K562 (cell line): ENCODE data around the gene MLH3. TPM values are rescaled to one million over a fixed set of nuclear protein-coding genes. Genes with fewer than 3 reads are reported as not detected.

ENCODE experiments used
- CBFB ChIP-seq: sonication (generic); formaldehyde crosslinking; IDR thresholded peaks from 2 replicates; pipeline ENCODE4 v1.4.0; 2020; ENCODE audit warnings: mild to moderate bottlenecking, missing genetic modification reagents
- FIP1L1 ChIP-seq: fragments of 200-400 bp; formaldehyde crosslinking; IDR thresholded peaks from 2 replicates; pipeline ENCODE4 v1.6.1; 2018; ENCODE audit warnings: mild to moderate bottlenecking, low read depth, low read length; ENCODE audit not compliant: poor library complexity, severe bottlenecking
- FOXJ2 ChIP-seq: fragments of 200-800 bp; sonication (Bioruptor generic); IDR thresholded peaks from 2 replicates; pipeline ENCODE4 v1.6.1; 2016; ENCODE audit warnings: missing genetic modification characterization, missing compliant biosample characterization
- HDAC3 ChIP-seq: fragments of 450-650 bp; IDR thresholded peaks from 2 replicates; pipeline ENCODE4 v1.6.1; 2018; ENCODE audit warnings: borderline replicate concordance, mild to moderate bottlenecking, moderate library complexity; ENCODE audit not compliant: partially characterized antibody
- IRF1 ChIP-seq: sonication (generic); formaldehyde crosslinking; IDR thresholded peaks from 2 replicates; pipeline ENCODE4 v1.8.0; 2022; ENCODE audit warnings: missing genetic modification reagents, mild to moderate bottlenecking, borderline replicate concordance
- NFRKB ChIP-seq: fragments of 450-650 bp; IDR thresholded peaks from 2 replicates; pipeline ENCODE4 v1.6.1; 2016; ENCODE audit warnings: low read depth
- NR2C1 ChIP-seq, 2 experiments: fragments of 450-650 bp; IDR thresholded peaks; 2 replicates each; pipeline ENCODE4 v1.6.1; 2017; ENCODE audit warnings: mild to moderate bottlenecking in 2 of 2, antibody characterized with exemption in 1 of 2, inconsistent platforms in 1 of 2, missing compliant biosample characterization in 1 of 2, missing genetic modification characterization in 1 of 2
- NUFIP1 ChIP-seq: fragments of 450-650 bp; IDR thresholded peaks from 2 replicates; pipeline ENCODE4 v1.6.1; 2018; ENCODE audit not compliant: partially characterized antibody
- PHF21A ChIP-seq: fragments of 450-650 bp; IDR thresholded peaks from 2 replicates; pipeline ENCODE4 v1.6.1; 2017; ENCODE audit warnings: low read depth, borderline replicate concordance
- PURB ChIP-seq: sonication (generic); formaldehyde crosslinking; IDR thresholded peaks from 2 replicates; pipeline ENCODE4 v1.9.0; 2021; ENCODE audit warnings: low read depth, mild to moderate bottlenecking, missing genetic modification reagents
- SIN3A ChIP-seq, 2 experiments: fragments of 150-350 bp in 1 of 2; IDR thresholded peaks; 2 replicates each; pipeline ENCODE4 v1.6.1; 2011 to 2016; ENCODE audit warnings: borderline replicate concordance in 2 of 2, low read depth in 2 of 2, low read length in 2 of 2, mild to moderate bottlenecking in 2 of 2, moderate library complexity in 2 of 2; ENCODE audit not compliant: control insufficient read depth in 1 of 2
- ZBTB33 ChIP-seq: sonication (generic); formaldehyde crosslinking; IDR thresholded peaks from 2 replicates; pipeline ENCODE4 v1.8.1; 2023; ENCODE audit warnings: mild to moderate bottlenecking, missing genetic modification reagents
- ZC3H11A ChIP-seq: IDR thresholded peaks from 2 replicates; pipeline ENCODE4 v1.6.1; 2012; ENCODE audit warnings: low read depth, low read length, improper control_type of control experiment
- ZNF184 ChIP-seq: sonication (generic); formaldehyde crosslinking; IDR thresholded peaks from 2 replicates; pipeline ENCODE4 v1.5.0; 2020; ENCODE audit warnings: missing genetic modification reagents
- polyA plus RNA-seq, 8 experiments: library from polyadenylated mRNA; depleted of rRNA in 4 of 8; stranded (reverse) in 5 of 8; unstranded in 3 of 8; fragments of >200 nt; fragmentation: Nextera tagmentation in 2 of 8; fragmentation: Illumina TruSeq in 1 of 8; extraction: Ambion mirVana in 2 of 8; extraction: Trizol in 1 of 8; gene quantifications; 2 replicates each; pipeline versions ENCODE4 v1.2.1 to v1.2.3, GENCODE V29; 2011 to 2014; ENCODE audit warnings: inconsistent platforms in 1 of 8, missing spikeins in 1 of 8
- total RNA-seq, 7 experiments: library from RNA; depleted of rRNA in 6 of 7; stranded (reverse); fragments of >200 nt in 6 of 7; fragmentation: Illumina TruSeq in 2 of 7; extraction: Trizol in 2 of 7; gene quantifications; 2 replicates each; pipeline versions ENCODE4 v1.2.1 to v1.2.3, GENCODE V29; 2011 to 2021; ENCODE audit warnings: low replicate concordance in 1 of 7
- TF ChIP-seq, protein P1 (sequence below): sonication (generic); formaldehyde crosslinking; IDR thresholded peaks from 2 replicates; pipeline ENCODE4 v1.8.0; 2022; ENCODE audit warnings: missing genetic modification reagents, mild to moderate bottlenecking, borderline replicate concordance

MLH3 gene
- total and polyA plus RNA-seq, 9 of the 15 experiments (the other 6 are each of a cell fraction or from before 2014, with no cell fraction given) = 5.9 to 15.3 (median 10.7) TPM

GRCh38 chr14:74988131-74988530 is 63.1 kb downstream of the MLH3 start (continued):
- TF ChIP-seq PURB (CRISPR knock-in tag) (no peak), NR2C1 (IDR thresholded peaks at IDR 0.05) (no peak), NR2C1 (tag; IDR thresholded peaks at IDR 0.05) (no peak), ZC3H11A (no peak), CBFB (CRISPR knock-in tag) (no peak), ZBTB33 (CRISPR knock-in tag) (no peak), PHF21A (no peak), SIN3A (IDR thresholded peaks at IDR 0.05; ENCODE audit: borderline replicate concordance in 2 of 2, control insufficient read depth in 1 of 2, low read depth in 2 of 2, low read length in 2 of 2) (no peak), FOXJ2 (tag) (no peak), IRF1 (CRISPR knock-in tag) (no peak), NUFIP1 (no peak), HDAC3 (no peak), FIP1L1 (no peak), NFRKB (no peak), ZNF184 (no peak)
- TF ChIP-seq, protein P1, sequence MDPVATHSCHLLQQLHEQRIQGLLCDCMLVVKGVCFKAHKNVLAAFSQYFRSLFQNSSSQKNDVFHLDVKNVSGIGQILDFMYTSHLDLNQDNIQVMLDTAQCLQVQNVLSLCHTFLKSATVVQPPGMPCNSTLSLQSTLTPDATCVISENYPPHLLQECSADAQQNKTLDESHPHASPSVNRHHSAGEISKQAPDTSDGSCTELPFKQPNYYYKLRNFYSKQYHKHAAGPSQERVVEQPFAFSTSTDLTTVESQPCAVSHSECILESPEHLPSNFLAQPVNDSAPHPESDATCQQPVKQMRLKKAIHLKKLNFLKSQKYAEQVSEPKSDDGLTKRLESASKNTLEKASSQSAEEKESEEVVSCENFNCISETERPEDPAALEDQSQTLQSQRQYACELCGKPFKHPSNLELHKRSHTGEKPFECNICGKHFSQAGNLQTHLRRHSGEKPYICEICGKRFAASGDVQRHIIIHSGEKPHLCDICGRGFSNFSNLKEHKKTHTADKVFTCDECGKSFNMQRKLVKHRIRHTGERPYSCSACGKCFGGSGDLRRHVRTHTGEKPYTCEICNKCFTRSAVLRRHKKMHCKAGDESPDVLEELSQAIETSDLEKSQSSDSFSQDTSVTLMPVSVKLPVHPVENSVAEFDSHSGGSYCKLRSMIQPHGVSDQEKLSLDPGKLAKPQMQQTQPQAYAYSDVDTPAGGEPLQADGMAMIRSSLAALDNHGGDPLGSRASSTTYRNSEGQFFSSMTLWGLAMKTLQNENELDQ (CRISPR knock-in tag) = no peak
